Mononuclear cell (primary cell): Measurements from ENCODE around the gene TM9SF4. TPM values are rescaled to one million over a fixed set of nuclear protein-coding genes. Genes with fewer than 3 reads are reported as not detected.

Source experiments
- H3K27me3 ChIP-seq: 2 replicates; pipeline ENCODE4 v1.6.0; 2011; ENCODE audit warnings: low read length, control low read depth; ENCODE audit not compliant: insufficient read depth
- H3K4me1 ChIP-seq: 2 replicates; pipeline ENCODE4 v1.5.1; 2011; ENCODE audit warnings: mild to moderate bottlenecking, low read length, control low read depth; ENCODE audit not compliant: insufficient read depth
- H3K4me3 ChIP-seq: 2 replicates; pipeline ENCODE4 v1.5.1; 2011; ENCODE audit warnings: mild to moderate bottlenecking, low read length, moderate library complexity
- H3K9me3 ChIP-seq: 2 replicates; pipeline ENCODE4 v1.5.1; 2011; ENCODE audit warnings: low read depth, mild to moderate bottlenecking, control low read depth, low read length
- total RNA-seq: library from RNA; depleted of rRNA; stranded (reverse); fragments of >200 nt; gene quantifications from one replicate; pipeline ENCODE4 v1.2.3, GENCODE V29; 2012

Gene TM9SF4, protein sequence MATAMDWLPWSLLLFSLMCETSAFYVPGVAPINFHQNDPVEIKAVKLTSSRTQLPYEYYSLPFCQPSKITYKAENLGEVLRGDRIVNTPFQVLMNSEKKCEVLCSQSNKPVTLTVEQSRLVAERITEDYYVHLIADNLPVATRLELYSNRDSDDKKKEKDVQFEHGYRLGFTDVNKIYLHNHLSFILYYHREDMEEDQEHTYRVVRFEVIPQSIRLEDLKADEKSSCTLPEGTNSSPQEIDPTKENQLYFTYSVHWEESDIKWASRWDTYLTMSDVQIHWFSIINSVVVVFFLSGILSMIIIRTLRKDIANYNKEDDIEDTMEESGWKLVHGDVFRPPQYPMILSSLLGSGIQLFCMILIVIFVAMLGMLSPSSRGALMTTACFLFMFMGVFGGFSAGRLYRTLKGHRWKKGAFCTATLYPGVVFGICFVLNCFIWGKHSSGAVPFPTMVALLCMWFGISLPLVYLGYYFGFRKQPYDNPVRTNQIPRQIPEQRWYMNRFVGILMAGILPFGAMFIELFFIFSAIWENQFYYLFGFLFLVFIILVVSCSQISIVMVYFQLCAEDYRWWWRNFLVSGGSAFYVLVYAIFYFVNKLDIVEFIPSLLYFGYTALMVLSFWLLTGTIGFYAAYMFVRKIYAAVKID
- 20.5 TPM for total RNA-seq

DNA sequence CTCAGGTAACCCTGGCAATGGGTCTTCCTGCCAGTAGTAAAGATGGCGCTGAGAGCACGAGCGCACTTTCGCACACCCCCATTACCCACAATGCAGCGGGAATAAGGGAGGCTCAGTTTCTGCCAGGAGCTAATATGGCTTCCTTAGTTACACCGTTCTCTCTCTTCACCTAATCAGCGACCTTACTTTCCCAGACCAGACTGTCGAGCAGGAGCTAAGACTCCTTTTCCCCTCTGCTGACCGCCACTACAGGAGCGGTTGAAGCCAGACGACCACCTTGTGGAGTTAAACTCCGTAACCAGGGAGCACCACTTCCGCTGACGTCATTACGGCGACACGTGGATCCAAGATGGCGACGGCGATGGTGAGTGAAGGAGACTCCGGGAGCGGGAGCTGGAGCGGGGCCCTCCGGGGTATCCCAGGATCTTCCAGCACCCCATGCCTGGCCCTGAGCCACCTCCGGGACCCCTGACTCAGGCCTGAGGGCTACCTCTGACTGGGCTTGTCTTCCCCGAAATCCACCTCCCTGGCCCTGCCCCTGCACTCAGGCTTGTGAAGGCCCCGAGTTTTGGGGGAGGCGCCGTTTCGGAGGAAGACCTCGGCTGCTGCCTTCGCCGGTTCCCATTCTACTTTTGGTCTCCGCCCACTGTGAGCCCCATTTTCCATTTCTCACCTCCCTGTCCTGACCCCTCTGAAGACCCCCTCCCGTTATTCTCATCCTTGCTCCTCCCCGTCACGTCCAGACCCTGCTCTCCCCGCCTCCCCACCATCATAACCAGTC, at the start of gene TM9SF4:
TSS of gene TM9SF4 (plus strand) at position 323 of the 781 bp plus-strand sequence. CDS start at position 350, 27 bp downstream.
- Histone ChIP-seq H3K4me3 (peak within 1 kb of the TSS; percentile 82), H3K4me1 (peaks cover 46% of the 10 kb centered on the region), H3K9me3 (no peaks in the 10 kb centered on the region), H3K27me3 (no peaks in the 10 kb centered on the region)

DNA sequence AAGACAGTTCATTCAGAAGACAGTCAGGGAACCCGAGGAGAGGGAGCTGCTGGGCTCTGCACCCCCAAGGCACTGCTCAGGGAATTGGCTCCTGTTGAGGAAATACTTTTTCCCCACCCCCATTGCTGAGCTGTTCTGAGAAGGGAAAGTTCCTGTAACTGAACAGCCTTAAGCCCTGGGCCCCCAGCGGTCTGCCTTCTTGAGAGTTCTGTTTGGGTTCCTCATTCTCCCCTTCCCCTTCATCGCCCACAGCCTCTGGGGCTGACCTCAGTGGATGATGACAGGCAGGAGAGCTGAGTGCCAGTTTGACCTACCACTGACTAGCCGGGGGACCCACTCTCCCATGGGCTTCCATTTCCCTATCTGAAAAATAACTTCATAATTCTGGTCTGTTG, 46.7 kb upstream of the TM9SF4 start:
- Histone ChIP-seq H3K4me1 (peaks cover 97% of the 10 kb centered on the region), H3K27me3 (no peaks in the 10 kb centered on the region), H3K4me3 (peak overlapping the region; percentile 37), H3K9me3 (no peaks in the 10 kb centered on the region)

DNA sequence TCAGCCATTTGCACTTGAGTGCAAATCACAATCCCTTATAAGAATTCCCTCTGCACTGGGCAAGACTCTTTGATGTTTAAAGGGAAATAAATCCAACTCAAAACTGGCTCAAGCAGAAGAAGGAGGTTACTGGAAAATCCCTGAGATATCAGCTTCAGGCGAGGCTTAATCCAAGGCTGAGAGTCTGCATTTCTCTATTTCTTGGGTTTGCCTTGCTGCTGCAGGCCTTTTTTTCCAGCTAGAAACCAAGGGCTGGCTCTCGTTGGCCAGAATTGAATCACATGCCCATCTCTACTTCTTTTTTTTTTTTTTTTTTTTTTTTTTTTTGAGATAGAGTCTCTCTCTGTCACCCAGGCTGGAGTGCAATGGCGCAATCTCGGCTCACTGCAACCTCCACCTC, 45.8 kb upstream of the TM9SF4 start:
- Histone ChIP-seq H3K4me3 (peak overlapping the region; percentile 37), H3K4me1 (peaks cover 96% of the 10 kb centered on the region), H3K9me3 (no peaks in the 10 kb centered on the region), H3K27me3 (no peaks in the 10 kb centered on the region)

DNA sequence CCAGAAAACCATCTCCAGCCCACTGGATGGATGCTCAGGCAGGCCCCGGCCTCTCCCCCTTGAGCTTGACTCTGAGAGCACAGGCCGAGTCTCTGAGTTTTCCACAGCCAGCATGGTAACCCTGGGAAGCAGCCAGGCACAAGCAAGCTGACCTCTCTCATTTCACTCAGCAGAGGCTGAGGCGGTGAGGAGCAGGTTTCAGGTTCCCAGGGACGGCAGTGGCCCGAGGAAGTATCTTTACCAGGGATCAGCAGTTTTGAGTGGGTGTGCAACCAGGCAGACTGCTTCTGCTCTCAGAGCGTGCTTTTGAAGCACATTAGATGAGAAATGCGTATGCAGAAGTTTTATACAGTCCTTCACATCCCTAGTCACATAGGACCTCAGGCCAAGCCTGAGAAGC, 44.8 kb upstream of the TM9SF4 start:
- H3K4me3 ChIP-seq: no peak overlapping the region
- no peaks in the 10 kb centered on the region for H3K27me3 ChIP-seq
- H3K9me3 ChIP-seq: no peaks in the 10 kb centered on the region
- peaks cover 97% of the 10 kb centered on the region for H3K4me1 ChIP-seq

DNA sequence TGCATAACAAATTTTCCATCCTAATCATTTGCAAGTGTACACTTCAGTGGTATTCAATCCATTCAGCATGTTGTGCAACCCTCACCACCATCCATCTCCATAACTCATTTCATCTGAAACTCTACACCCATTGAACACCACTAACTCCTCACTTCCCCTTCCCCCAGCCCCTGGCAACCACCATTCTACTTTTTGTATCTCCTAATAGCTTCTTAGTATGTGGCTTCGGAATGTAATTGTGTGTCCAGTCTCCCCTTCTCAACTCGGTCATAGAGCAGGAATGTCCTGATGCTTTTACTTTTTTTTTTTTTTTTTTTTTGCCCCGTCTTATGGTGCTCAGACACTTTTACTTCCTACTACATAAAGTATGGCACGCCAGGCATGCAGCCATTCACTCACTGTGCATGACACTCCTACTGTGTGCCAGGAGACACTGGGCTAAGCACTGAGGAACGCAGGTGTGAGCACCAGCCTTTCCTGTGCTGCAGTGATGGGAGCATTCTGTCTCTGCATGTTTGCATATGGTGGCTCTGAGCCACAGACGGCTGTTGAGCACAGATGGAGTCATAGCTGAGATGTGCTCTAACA, 42.2 kb upstream of the TM9SF4 start:
- Histone ChIP-seq H3K4me1 (peaks cover 92% of the 10 kb centered on the region), H3K27me3 (no peaks in the 10 kb centered on the region), H3K4me3 (no peak overlapping the region), H3K9me3 (no peaks in the 10 kb centered on the region)

DNA sequence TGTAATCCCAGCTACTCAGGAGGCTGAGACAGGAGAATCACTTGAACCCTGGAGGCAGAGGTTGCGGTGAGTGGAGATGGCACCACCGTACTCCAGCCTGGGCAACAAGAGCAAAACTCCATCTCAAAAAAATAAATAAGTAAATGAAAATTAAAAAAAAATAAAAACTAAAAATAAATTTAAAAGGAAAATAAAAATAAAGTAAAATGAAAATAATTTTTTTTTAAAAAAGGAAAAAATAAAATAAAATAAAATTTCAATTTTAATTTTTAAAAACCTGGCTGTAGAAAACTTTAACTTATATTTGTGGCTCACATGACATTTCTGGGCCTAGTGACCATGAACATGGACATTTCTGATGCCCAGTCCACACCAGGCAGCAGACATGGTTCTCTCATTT, 41.3 kb upstream of the TM9SF4 start:
- Histone ChIP-seq H3K4me1 (peaks cover 85% of the 10 kb centered on the region), H3K9me3 (no peaks in the 10 kb centered on the region), H3K4me3 (no peak overlapping the region), H3K27me3 (no peaks in the 10 kb centered on the region)

DNA sequence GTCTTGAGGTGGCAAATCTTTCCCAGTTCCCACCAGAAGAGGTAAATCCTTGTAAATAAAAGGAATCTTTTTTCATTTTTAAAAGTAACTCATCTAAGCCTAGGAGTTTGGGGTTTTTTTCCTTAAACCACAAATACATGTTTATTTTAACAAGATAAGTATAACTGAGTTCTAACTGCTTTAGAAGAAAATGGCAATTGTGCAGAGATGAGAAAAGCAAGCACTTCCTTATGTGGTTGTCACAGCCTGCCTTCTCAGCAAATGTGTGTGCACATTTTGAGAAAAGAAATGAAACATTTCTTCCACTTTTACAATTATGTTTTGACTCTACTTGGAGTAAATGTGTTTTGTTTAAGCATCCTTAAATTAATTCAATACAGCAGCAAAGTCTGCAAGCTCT, 39.8 kb upstream of the TM9SF4 start:
- no peaks in the 10 kb centered on the region for H3K27me3 ChIP-seq
- no peaks in the 10 kb centered on the region for H3K9me3 ChIP-seq
- H3K4me1 ChIP-seq: peaks cover 70% of the 10 kb centered on the region
- H3K4me3 ChIP-seq: no peak overlapping the region

DNA sequence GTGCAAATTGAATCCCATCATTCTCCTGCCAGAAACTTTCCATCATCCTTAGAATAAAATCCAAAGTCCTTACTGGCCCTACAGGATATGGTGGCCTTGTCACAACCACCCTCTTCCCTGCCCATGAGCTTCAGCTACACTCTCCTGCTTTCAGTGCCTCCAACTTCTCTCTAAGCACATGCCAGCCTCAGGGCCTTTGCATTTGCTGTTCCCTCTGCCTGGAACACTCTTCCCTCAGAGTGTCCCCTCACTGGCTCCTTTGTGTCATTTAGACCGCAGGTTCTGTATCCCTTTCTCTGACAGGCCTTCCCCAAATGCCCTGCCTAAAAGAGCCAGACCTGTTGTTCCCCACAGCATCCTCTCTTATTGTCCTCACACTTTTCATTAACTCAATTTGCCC, 39.2 kb upstream of the TM9SF4 start:
- no peaks in the 10 kb centered on the region for H3K27me3 ChIP-seq
- no peaks in the 10 kb centered on the region for H3K9me3 ChIP-seq
- H3K4me1 ChIP-seq: peaks cover 64% of the 10 kb centered on the region
- H3K4me3 ChIP-seq: no peak overlapping the region

DNA sequence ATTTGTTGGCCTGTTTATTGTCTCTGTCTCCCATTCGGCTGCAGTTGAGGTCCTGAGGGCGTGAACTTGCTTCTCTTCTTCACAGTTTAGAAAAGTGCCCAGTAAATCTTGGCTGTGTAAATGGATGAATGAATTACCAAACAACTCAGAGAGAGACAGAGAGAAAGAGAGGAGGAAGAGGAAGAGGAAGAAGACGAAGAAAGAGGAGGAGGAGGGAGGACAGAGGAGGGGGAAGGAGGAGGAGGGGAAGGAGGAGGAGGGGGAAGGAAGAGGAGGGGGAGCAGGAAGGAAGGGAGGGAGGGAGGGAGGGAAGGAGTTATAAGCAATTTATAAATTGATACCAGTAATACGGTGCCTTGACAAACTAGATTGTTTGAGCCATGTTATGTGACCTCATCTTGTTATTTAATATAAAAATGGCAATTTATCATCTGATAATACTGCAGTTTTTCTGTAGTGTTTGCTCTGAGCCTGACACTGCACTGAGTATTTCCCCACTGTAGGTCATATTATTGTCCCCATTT, 38.8 kb upstream of the TM9SF4 start:
- H3K4me1 ChIP-seq: peaks cover 64% of the 10 kb centered on the region
- no peaks in the 10 kb centered on the region for H3K9me3 ChIP-seq
- H3K4me3 ChIP-seq: no peak overlapping the region
- H3K27me3 ChIP-seq: no peaks in the 10 kb centered on the region

DNA sequence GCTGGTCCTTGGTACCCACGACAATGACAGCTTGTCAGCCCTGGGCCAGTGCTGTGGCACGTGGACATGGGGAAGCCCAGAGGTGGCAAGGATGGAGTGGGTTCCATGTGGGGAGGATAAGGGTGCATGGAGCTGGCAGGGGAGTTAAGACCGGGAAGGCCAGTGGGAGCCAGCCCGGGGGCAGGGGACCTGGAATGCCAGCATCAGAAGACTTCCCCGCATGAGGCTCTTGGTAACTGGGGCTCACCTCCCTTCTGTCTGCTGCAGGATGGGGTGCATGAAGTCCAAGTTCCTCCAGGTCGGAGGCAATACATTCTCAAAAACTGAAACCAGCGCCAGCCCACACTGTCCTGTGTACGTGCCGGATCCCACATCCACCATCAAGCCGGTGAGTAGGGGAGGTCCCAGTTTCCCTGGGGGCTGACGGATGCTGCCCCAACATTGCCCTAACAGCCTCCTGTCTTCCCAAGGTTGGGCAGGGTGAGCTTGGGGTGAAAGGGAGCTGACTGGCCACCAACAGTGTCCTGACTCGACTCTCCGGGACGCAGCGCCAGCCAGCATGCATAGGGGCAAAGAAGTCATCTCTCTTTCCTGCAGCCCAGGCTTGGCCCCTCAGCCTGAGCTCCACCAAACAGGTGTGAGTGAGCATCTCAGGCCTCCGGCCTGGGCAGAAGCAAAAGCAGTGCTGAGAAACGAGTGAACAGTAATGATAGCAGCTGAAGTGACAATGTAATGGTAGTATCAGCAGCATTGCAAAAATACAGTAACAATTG, 37.9 kb upstream of the TM9SF4 start:
- H3K4me3 ChIP-seq: no peak overlapping the region
- peaks cover 64% of the 10 kb centered on the region for H3K4me1 ChIP-seq
- no peaks in the 10 kb centered on the region for H3K27me3 ChIP-seq
- H3K9me3 ChIP-seq: no peaks in the 10 kb centered on the region

DNA sequence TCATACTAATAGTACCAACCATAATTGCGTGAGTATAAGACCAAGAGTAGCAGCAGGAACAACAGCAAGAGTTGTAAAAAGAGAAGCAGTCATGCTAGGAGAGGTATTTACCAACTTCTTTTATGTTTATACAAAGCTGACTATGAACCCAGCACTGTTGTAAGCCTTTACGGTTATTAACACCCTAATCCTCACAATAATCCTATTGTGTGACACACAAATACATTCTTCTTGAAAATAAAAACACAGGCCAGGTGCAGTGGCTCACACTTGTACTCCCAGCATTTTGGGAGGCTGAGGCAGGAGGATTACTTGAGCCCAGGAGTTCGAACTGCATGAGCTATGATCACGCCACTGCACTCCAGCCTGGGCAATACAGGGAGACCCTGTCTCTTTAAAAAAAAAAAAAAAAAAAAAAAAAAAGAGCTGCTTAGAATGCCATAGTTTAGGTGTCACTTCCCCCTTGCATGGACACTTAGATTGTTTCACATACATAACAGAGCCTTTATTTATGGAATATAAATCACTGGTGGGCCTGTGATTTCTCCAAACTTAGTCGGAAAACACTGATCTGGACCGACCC, 37.3 kb upstream of the TM9SF4 start:
- Histone ChIP-seq H3K27me3 (no peaks in the 10 kb centered on the region), H3K4me1 (peaks cover 64% of the 10 kb centered on the region), H3K4me3 (no peak overlapping the region), H3K9me3 (no peaks in the 10 kb centered on the region)

DNA sequence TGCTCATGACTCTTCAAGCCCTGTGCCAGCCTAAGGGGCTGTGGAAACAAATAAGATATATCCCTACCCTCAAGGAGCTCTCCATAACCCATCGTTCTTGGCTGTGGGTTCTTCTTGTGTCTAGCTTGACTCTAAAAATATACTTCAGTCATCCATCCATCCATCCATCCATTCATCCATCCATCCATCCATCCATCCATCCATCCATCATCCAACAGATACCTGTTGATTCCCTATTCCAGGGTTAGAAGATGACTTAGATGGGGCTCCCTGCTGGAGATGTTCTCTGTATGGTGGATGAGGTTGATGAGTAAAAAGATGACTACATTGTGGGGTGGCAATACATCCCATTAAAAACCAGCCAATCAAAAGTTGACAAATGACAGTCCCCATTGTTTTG, 34.0 kb upstream of the TM9SF4 start:
- no peak overlapping the region for H3K4me3 ChIP-seq
- peaks cover 53% of the 10 kb centered on the region for H3K4me1 ChIP-seq
- H3K27me3 ChIP-seq: no peaks in the 10 kb centered on the region
- no peaks in the 10 kb centered on the region for H3K9me3 ChIP-seq

DNA sequence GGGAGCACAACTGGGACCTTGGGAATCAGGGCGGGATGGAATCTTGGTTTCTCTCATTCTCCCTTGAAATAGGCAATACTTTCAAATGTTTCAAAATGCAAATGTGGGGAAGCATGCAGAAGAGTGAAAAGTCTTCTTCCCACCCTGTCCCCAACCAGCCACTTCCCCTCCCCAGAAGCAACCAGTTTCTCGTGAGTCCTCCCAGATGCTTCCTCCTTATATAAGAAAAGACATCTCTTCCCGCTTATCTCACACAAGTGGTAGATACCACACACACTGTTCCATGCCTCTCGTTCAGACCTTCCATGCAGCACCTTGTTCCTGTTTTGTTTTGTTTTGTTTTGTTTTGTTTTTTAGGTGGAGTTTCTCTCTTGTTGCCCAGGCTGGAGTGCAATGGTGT, 32.3 kb upstream of the TM9SF4 start:
- H3K27me3 ChIP-seq: no peaks in the 10 kb centered on the region
- peaks cover 49% of the 10 kb centered on the region for H3K4me1 ChIP-seq
- H3K4me3 ChIP-seq: no peak overlapping the region
- no peaks in the 10 kb centered on the region for H3K9me3 ChIP-seq

DNA sequence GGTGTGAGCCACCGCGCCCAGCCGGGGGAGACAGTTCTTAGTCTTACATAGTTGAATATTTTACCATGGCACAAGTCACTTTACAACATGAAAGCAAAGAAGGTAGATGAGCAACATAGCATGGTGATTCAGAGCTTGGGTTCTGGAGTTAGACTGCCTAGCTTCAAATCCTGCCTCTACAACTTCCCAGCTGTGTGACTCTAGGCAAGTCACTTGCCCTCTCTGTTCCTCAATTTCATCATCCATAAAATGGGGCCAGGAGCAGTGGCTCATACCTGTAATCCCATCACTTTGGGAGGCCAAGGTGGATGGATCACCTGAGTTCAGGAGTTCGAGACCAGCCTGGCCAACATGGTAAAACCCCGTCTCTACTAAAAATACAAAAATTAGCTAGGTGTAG, 31.2 kb upstream of the TM9SF4 start:
- Histone ChIP-seq H3K27me3 (no peaks in the 10 kb centered on the region), H3K9me3 (no peaks in the 10 kb centered on the region), H3K4me1 (peaks cover 49% of the 10 kb centered on the region), H3K4me3 (no peak overlapping the region)
